Hippocampal formation (tissue), 2 donors: ENCODE results near the gene TIMP2.
"Not testable (repeated sequence)": the region's sequence is repeated elsewhere in the genome, so short reads cannot be mapped to it uniquely, and the experiment has no call there.

Experiments used
- DNase-seq, 2 donors: peaks; one replicate each; lab custom pipeline; 2025; lab: John Stamatoyannopoulos, UW

Gene TIMP2

GRCh38 chr17:78890096-78890495 lies 35.1 kb downstream of the TIMP2 start:
- not testable (repeated sequence) for DNase-seq

DNA sequence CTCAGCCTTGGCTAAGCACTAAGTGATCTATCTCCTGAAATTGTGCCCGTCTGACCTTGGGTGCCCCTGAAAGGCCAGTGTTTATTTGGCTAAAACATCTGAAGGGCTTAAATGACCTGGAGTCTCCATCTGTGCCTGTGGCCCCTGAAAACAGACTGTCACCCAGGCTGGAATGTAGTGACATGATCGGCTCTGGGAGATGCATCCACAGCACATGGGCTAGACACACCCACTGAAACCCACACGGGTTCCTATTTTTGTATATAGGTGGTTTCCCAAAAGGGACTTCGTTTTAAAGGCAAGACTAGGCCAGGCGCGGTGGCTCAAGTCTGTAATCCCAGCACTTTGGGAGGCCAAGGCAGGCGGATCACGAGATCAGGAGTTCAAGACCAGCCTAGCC lies 35.7 kb downstream of the TIMP2 start:
- no peak for DNase-seq

GRCh38 chr17:78888941-78889518 lies 36.2 kb downstream of the TIMP2 start:
- no peak for DNase-seq

GRCh38 chr17:78886954-78887353 lies 38.2 kb downstream of the TIMP2 start:
- DNase-seq = no peak

GRCh38 chr17:78885956-78886355 lies 39.2 kb downstream of the TIMP2 start:
- no peak for DNase-seq

GRCh38 chr17:78884876-78885667 lies 40.1 kb downstream of the TIMP2 start:
- DNase-seq = no peak

DNA sequence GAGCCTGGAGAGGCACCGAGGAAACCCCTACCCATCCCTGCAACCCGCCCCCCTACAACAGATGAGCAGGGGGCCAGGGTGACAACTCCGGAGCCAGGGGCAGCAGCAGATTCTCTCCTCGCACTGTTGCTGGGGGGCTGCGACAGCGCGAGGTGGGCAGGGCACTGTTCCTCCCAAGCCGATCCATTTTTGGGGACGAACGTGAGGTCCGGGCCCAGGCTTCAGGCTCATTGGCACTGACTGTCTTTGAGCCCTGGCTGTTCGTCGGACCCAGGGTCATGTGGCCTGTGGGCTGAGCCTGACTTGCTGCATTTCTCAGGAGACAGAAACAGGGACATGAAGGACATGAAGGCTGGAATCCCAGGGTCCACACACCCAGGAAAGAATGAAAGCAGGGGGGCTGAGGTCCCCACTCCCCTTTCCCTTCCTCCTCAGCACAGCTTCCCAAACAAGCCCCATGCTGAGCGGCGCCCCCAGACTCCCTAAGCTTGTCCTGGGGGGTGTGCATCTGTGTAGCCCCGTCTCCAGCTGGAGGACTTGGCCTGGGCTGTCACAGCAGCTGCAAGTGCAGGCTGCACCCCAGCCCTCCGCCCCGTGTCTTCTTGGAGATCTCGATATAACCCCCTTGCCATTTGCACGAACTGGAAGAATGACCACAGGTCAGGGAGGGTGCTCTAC lies 40.9 kb downstream of the TIMP2 start:
- peak; percentile 44 to 72 for DNase-seq

DNA sequence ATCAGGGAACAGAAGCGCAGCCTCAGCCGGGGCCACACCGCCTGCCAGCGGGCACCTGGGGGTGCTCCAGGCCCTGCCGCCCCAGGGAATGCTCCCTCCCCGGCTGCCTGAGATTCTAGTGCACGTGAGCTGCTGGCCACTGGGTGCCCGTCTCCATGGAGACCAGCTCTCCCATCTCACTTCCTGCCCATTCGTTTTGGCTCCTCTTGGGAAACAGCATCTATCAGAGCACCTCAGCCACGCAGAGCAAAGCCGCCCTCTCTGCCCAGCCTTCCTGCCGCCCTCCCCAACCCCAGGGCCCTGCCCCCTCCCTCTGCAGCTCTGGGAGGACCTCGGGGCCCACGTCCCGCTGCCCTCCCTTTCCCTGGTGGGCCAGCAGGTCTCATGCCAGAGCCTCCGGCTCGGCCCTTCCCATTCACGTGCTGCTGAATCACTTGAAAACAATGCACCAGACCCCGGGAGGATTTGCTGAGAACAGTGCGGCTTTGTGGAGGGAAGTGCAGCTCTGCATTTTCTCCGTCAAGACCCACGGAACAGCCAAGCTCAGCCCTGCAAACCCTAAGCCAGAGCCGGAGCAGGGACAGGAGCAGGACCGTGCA lies 41.6 kb downstream of the TIMP2 start:
- DNase-seq = peak; percentile 88 to 89

- DNase-seq = no peak
Observed at GRCh38 chr17:78883089-78883532, 42.1 kb downstream of the TIMP2 start.

GRCh38 chr17:78882540-78883088 lies 42.6 kb downstream of the TIMP2 start:
- DNase-seq = no peak

DNA sequence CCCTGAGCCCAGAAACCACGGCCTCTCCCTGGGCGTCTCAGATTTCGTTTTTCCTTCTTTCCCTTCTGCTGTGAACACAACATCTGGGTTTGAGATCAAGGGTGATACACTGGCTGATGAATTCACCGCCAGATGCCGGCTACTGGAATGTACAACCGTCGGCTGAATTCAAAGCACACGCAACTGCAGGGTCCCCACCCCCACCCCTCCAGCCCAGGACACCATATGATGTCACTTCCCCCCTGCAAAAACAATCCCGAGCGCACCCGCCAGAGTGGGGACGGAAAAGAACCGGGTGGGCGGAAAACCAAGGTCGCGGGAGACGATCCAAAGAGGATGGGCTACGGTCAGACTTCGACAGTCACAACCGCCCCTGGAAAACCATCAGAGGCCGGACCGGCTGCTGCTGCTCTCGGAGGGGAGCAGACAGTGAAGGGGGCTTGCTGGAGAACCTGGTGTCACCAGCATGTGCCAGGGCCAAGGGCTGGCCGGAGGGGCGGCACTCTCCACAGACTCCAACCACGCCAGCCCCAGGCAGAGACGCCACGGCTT lies 45.5 kb downstream of the TIMP2 start:
- DNase-seq = no peak

DNA sequence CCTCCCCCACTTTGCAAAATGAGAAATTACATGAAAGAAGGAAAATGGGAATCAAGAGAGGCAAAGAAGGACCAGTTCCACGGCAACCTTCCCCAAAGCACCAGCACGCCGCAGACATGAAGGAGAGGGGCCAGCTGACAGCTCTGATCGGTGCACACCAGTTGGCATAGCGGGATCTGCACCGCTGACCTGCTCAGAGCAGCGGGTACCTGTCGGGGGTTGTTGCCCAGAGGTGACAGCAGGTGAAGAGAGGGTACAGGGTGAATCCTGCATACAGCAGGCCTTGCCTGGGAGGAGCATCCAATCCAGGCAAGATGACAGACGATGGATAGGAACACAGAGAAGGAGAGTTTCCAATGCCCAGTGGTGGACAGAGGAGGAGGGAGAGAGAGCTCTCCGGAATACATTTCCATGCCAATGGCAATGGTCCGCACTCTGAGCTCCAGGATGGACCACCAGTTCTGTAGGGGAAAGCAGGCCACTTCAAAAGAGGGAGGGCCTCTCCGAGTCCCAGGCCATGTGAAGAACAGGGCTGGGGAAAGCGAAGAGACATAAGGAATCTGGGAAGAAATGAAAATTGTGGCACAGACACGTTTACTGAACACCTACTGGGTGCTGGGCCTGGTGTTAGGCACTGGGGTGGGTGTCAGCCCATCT lies 46.2 kb downstream of the TIMP2 start:
- DNase-seq = no peak

DNA sequence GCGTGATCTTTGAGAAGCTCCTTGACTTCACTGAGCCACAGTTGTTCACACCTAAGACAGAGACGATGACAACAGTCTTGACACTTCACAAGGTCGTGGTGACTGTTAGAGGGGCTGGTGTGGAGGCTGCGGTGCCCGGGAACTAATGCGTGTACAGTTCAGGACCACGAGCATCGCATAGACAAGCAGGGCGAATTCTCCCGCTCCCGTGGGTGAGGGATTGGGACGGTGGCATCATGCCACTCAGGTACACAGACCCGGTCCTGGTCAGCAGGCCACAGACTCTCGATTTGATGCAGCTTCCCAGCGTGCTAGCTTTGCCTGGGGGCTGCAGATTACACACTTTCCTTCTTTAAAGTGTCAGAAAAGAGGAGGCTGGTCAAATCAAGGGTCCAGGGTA lies 46.9 kb downstream of the TIMP2 start:
- no peak for DNase-seq

- not testable (repeated sequence) for DNase-seq
Observed at GRCh38 chr17:78876954-78877517, 48.2 kb downstream of the TIMP2 start.

- no peak for DNase-seq
Observed at GRCh38 chr17:78876094-78876597, 49.0 kb downstream of the TIMP2 start.

GRCh38 chr17:78875363-78876093 lies 49.7 kb downstream of the TIMP2 start:
- no peak for DNase-seq

DNA sequence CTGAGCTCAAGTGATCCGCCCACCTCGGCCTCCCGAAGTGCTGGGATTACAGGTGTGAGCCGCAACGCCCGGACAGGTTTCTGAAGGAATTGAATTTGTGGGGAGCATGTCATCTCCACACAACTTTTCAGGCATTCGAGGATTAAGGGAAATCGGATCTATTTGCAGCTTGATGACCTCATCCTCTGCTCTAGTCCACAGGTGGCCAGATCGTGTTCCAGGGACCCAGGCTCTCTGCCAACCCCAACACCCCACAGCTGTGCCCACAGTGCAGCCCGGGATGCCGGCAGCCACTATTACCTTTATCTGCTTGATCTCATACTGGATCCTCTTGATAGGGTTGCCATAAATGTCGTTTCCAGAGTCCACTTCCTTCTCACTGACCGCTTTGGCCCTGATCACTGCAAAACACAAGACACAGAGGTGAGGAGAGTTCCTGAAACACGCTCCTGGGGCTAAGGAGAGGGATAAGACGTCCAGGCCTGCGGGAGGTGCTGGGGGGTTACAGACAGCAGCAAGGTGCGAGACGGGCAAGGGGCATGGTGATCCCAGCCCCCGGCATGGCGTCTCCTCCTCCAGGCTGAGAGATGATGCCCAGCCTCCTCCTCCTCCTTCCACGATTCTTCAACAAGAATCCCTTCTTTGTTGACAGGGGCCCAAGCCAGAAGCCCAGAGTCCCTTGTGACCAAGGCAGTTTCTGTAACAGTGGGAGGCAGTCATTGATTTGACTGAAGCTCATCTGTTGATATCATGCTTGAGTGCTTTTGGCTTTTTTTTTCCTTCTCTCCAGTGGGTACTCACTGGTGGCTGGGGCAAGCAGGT lies 51.5 kb downstream of the TIMP2 start:
- peak; percentile 47 to 49 for DNase-seq

DNA sequence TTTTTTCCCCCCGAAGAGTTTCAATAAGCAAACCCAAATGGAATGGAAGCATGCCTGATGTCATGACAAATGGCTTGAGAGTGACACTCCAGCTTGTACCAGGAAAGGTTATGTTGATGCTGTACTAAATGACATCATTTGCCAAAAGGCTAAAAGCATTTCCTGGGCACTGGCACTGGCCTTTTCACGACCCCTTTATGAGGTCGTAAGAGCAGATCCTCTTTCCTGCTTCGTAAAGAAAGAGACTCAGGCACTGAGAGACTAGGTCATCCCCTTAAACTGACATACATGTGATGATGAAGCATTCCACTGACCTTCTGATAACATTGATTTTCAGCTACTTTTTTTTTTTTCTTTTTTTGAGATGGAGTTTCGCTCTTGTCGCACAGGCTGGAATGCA lies 52.7 kb downstream of the TIMP2 start:
- DNase-seq = no peak

- no peak for DNase-seq
Observed at GRCh38 chr17:78870621-78871020, 54.6 kb downstream of the TIMP2 start.
